HG02885 (cell line): ENCODE results near the gene HOXD4.

ENCODE experiments used
- ATAC-seq: cut with Tn5 transposase; IDR thresholded peaks from one replicate; pipeline ENCODE4 v1.9.1; 2021; ENCODE audit warnings: mild to moderate bottlenecking; ENCODE audit not compliant: unreplicated experiment, poor library complexity

HOXD4 gene

DNA sequence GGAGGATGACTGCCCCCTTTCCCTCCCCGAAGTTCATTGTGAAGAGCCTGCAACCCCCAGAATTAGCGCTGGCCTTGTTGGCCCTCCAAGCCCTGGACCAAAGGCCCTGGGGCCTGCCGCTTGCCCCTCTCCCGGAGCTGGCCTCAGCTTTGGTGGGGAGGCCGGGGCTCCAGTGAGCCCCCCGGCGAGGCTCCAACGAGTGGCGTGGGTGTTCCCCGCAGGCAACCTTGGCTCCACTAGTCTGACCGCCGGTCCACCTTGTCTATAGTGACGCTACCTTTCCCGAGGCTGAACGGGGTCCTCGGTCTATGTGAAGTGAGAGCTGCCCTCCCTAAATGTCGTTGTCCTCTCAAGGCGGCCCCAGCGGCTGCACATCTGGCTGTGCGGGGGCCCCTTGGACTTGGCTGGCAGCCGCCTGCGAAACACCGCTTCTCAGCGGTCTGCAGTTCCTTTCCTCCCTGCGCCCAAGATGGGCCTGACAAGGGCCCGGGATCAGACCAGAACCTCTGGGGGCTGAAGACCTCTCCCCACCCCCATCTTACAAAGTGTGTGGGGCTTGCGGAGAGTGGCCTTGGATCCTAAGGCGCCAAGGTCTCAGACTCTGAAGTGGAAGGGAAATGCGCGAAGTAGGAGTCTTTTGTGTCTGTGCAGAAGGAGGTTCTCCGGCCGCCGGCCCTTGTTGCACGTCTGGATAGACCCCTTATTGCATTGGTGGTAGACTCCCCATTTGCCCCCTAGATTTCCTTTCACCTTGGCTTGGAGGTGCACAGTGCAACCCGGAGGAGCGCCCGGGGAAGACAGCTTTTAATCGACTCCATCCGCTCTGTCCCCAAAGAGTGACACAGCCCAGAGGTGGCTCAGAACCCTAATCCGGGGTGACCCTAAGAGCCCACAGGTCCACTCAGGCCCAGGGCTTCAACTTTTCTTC is 38.7 kb upstream of the HOXD4 start:
- ATAC-seq = no peak

DNA sequence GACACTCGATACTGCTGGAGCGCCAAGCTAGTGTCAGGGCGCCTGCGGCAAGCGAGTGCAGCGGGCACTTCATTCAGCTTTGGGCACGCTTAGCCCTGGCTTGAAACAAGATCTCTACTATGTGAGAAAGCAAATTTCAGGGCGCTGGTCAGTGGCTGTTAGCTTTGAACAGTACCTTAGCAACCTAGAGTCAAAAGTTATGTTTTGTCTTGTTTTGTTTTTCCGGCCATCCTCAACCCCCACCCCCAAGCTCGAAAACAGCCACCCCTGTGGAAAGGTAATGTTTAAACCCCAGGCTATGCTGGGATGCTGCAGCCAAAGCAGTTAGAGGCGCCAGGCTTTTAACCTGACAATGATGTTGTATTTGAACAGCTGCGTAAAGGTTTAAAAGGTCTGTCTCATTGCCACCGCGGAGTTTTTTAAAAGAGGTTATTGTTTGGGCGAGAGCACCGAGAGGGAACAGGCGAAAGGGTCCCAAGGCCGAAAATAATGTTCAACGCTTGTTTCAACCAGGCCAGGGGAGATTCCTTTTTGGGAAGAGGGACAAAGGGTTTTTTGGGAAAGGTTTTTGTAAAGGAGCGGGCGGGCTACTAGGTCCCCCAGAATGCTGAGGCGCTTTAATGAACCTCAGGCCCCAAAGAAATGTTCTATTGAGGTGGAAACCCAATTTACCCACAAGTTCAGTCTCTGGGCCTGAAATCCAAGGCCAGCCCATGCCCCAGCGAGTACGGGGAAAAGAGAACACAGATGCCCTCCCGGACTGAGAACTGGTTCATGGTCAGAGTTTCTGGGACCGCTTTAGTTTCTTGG is 37.0 kb upstream of the HOXD4 start:
- no peak for ATAC-seq

DNA sequence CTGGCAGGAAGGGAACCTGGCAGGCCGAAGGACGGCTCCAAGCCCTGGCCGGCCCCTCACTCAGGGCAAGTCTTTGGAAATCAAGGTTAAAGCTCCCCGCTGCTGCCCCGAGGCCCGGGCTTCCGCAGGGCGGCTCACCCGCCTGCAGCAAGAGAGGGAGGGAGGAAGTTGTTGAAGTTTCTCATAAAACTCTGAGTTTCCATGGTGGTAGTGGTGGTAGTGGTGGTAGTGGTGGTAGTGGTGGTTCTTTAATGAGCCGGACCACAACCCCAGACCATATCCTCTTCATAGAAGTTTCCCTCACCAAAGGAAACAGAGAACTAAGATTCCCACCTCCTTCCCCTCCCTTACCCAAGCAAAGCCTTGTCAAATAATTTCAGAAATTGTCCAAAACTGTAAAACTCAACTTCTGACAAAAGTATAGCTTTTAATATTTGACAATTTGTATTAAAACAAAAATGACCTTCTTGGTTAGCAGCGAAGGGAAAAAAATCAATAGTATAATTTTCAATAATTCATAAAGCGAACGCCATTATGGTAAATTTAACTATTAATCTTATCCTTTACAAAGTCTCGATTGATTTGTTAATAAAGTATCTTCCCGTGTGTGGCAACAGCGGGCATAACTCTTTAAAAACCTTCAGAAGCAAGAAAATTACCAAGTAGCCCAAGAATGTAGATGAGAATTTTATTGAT is 36.3 kb upstream of the HOXD4 start:
- no peak for ATAC-seq

DNA sequence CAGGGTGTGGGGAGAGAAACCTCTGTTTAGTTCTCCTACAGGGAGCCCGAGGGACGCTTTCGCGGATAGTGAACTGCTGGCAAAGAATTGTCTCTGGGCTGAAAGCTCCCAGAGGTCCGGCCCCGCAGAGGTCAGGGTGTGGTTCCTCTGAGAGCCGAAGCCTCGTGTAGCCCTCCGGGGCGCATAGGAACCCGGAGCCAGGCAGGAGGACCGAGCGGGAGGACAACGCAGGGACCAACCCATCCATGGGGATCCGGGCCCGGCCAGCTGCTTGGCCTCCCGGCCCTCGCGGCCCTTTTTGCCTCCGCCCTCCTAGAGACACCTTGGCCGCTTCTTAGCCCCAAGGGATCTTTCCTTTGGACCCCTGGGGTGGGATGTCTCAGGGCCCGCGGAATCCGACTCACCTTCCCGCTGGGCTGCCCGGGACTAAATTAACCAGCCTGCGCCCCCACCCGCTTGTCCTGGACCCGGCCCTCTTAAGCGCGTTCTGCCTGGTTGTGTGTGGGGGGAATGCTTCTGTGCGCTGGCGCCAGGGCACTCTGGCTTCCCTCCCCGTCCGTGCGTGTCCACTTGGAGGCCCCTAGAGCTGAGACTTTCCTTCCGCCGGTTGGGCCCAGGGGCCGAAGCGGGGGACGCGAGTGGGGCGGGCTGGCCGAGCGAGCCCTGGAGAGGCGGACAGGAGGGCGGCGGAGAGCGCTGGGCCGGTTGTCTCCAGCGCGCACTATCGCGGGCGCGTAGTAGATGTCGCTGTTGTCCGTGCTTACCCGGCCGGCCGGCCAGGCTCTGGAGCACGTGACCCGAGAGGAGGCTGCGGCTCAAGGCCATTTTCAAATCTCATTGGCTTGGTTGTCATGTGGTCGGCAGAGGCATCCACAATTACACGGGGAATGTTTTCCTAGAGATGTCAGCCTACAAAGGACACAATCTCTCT is 35.2 kb upstream of the HOXD4 start, which contains the start of gene HOXD10:
Gene HOXD10, plus strand, starts transcription at position 896 of the 931 bp plus-strand sequence. CDS start 56 bp downstream, outside the sequence.
- no peak for ATAC-seq

DNA sequence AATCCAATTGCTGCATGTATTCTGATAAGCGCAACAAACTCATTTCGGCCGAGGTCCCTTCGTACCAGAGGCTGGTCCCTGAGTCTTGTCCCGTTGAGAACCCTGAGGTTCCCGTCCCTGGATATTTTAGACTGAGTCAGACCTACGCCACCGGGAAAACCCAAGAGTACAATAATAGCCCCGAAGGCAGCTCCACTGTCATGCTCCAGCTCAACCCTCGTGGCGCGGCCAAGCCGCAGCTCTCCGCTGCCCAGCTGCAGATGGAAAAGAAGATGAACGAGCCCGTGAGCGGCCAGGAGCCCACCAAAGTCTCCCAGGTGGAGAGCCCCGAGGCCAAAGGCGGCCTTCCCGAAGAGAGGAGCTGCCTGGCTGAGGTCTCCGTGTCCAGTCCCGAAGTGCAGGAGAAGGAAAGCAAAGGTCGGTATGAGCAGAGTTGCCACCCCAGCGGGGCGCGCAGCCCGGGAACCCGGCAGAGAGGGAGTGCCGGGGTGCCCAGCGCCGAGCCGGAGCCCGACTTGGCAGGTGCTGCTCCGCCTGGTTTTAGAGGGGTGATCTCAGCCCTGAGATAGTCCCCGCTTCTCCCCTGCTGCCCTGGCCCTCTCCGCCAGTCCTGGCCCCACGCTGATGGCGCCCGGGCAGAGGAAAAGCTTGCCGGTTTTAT is 34.1 kb upstream of the HOXD4 start:
- ATAC-seq = no peak

DNA sequence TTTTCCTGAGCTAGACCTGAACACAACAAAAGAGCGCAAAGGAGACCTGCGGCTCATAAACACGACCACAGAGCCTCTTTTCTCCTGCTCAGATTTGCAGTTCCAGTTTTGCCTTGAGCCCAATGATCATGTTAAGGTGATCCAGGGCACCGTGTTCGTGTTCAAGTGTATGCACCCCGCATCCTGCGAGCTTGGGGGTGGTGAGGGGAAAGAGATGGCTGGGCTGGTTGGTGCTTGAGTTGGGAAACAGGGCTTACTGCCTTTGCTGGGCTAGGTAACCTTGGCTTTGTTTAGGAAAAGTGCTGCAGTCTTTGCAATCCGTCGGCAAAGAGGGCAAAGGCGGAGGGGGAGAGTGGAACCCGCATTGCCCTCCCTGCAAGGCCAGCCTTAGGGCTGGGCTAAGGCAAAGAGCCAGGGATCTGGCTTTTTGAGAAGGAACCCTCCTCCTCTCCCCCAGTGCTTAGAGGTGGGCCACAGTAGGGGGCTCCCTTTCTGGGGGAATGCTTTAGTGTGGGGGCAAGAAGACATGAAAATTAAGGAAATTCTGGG is 33.5 kb upstream of the HOXD4 start:
- no peak for ATAC-seq

DNA sequence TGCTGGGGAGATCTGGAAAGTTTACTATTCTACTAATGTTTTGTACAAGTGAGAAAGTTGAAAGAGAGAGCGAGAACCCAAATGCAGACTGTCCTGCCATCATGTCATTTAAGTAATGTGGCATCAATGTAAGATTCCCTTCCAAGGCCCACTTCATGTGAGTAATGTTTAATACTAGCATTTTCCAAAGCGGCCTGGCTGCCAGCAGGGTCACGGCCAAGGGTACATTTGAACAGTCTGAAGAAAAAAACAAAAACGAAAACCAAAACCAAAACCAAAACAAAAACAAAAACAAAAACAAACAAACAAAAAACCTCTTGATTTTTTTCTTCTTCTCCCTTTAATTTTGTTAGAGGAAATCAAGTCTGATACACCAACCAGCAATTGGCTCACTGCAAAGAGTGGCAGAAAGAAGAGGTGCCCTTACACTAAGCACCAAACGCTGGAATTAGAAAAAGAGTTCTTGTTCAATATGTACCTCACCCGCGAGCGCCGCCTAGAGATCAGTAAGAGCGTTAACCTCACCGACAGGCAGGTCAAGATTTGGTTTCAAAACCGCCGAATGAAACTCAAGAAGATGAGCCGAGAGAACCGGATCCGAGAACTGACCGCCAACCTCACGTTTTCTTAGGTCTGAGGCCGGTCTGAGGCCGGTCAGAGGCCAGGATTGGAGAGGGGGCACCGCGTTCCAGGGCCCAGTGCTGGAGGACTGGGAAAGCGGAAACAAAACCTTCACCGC is 32.6 kb upstream of the HOXD4 start:
- no peak for ATAC-seq

DNA sequence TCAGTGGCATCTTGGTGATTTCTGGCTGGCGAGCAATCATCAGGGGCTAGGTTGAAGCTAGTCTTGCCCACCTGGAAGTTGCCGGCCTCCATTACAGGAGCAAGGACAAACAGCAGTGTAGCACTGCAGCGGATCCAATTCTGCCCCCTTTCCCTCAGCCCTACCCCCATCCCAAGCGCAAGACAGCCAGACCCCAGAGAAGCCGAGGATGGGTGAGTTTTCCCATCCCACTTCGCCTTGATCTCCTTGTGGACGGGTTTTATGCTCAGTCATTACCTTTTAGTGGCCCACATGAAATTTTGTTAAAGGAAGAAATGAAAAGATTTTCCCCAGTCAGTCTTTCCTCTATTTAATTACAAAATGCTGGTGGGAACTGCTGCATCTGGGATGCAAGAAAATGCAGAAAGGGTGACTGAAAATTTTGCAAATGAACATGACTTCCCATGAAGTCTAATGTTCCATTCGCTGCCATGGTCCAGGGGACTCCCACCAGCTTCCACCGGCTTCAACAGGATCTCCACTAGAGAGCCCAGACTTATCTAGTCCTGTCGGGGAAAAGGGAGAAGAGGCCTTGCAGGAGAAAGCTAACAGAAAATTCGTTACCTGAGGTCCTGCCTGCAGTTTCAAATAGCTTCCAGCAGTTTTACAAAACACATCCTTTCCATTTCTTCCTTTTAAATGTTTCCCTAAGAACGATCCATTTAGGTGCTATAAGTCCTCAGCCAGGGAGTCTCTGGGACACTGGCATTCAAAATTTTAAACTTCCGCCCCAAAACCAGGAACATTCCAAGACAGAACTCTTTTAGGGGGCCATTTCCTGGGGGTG is 30.8 kb upstream of the HOXD4 start:
- ATAC-seq = no peak

DNA sequence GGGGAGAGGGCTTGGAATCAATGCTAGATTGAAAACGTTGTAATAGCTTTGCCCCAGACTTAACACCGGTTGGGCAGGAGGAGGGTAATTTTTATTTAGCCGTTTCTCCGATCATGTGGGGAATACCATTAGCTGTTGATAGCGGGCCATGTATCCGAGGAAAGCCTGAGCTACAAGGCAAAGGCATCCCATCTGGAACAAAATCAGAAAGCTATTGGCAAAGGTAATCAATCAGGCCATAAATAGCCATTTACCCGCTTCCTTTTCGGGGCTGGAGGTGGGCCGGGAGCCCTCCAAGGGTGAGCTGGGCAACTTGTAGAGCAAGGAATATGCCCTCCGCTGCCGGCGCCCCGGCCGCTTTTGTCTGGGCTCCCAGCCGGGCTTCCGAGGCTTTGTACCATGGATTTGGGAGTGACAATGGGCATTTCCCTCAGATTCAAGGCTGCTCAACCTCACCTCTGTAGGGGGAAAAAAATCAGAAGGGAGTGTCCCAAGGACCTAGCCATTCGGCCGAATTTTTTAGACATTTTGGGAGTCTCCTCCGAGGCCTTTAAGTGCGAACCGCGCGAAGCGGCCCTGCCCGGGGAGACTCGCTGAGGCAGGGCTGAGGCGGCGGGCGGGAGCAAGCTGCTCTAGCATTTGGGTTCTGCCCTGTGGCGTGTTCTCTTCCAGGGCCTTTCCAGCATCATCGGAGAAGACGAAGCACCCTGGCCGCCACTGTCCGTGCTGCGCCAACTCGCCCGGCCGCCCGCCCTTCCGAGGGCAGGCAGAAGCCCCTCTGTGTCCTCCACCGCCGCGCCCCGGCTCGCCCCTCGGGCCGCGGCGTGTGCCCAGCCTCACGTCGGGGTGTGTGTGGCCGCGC is 29.9 kb upstream of the HOXD4 start:
- no peak for ATAC-seq

DNA sequence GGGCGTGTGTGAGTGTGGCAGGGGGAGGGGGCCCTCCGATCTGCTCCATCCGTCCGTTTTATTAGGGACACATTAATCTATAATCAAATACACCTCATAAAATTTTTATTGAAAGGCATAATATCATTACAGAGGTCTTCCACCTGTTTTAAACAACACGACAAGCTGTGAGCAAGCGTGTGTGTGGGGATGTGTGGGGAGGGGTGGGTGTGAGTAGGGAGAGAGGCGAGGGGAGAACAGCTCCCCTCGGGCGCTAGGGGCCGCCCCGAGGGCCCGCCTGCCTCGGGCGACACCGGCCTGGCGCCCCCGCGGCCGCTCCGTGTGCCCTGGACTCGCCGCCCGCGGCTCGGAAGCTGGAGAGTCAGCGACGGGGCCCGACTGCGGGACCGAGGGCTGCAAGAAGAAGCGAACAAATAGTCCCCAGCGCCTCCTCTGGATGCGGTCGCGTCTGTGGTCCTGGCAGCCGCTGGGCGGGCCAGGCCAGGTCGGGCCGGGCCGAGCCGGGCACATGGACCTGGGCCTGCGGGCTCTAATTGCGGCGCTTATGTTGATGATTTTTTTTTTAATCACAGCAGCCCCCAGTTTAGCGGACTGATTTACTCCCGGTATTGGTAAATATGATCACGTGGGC is 29.2 kb upstream of the HOXD4 start:
- ATAC-seq = no peak

DNA sequence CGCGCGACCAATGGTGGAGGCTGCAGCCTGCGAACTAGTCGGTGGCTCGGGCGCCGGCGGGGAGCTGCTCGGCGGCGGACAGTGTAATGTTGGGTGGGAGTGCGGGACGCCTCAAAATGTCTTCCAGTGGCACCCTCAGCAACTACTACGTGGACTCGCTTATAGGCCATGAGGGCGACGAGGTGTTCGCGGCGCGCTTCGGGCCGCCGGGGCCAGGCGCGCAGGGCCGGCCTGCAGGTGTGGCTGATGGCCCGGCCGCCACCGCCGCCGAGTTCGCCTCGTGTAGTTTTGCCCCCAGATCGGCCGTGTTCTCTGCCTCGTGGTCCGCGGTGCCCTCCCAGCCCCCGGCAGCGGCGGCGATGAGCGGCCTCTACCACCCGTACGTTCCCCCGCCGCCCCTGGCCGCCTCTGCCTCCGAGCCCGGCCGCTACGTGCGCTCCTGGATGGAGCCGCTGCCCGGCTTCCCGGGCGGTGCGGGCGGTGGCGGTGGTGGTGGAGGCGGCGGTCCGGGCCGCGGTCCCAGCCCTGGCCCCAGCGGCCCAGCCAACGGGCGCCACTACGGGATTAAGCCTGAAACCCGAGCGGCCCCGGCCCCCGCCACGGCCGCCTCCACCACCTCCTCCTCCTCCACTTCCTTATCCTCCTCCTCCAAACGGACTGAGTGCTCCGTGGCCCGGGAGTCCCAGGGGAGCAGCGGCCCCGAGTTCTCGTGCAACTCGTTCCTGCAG is 28.5 kb upstream of the HOXD4 start, which contains the start of gene HOXD9:
Gene HOXD9, plus strand, starts transcription at position 37 of the 728 bp plus-strand sequence. Its CDS starts 50 bp downstream, at position 87.
- ATAC-seq = no peak

DNA sequence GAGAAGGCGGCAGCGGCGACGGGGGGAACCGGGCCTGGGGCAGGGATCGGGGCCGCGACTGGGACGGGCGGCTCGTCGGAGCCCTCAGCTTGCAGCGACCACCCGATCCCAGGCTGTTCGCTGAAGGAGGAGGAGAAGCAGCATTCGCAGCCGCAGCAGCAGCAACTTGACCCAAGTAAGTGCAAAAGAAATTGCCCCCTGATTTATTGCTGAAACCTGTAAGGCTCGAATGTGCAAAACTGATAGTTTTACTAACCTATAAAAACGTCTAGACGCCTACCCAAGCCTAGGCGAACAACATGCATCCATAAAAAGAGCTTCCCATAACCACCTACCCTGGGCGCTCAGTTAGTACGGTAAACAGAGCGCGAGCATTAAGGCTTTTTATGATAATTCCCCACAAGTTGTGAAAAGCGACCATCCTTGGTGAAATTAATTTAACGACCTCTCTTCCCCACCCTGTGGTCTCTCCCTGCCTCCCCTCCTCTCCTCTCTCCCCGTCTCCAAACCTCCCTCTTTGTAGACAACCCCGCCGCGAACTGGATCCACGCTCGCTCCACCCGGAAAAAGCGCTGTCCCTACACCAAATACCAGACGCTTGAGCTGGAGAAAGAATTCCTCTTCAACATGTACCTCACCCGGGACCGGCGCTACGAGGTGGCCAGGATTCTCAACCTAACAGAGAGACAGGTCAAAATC is 27.8 kb upstream of the HOXD4 start:
- no peak for ATAC-seq

DNA sequence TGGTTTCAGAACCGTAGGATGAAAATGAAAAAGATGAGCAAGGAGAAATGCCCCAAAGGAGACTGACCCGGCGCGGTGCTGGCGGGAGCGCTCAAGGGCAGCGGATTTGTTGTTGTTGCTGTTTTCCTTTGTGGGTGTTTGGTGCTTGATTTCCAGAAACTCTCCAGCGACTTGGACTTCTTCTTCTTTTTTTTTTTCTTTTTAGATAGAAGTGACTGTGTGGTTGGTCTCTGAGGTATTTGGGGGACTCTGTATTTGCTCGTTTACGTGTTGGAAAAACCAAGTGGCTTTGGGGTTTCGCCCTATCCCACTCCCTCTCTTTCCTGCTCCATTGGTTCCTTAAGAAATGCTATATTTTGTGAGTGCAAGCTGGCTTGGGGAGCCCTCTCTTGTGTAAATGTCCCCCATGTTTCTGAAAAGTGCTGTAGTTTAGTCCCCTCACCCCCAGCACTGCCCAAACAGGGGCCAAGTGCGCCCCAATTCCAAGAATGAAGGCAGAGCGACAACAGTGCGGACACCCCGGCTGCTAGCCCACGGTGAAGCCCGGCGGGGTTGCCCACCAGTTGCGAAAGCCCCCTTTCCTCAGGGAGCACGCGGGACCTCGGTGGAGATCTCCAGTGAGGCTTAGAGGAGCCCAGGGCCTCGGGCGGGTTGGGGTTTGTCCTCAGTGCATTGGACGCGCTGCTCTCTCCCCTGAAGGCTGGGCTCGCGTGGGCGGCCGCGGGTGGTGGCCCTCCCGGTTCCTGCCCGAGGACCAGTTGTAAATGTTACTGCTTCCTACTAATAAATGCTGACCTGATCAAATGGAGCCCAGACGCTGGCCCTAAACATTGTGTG is 27.0 kb upstream of the HOXD4 start:
- ATAC-seq = no peak
